Measurements from ENCODE around the gene CAMTA1.
"Not testable (repeated sequence)": the region's sequence is repeated elsewhere in the genome, so short reads cannot be mapped to it uniquely, and the experiment has no call there.

Gene CAMTA1

DNA sequence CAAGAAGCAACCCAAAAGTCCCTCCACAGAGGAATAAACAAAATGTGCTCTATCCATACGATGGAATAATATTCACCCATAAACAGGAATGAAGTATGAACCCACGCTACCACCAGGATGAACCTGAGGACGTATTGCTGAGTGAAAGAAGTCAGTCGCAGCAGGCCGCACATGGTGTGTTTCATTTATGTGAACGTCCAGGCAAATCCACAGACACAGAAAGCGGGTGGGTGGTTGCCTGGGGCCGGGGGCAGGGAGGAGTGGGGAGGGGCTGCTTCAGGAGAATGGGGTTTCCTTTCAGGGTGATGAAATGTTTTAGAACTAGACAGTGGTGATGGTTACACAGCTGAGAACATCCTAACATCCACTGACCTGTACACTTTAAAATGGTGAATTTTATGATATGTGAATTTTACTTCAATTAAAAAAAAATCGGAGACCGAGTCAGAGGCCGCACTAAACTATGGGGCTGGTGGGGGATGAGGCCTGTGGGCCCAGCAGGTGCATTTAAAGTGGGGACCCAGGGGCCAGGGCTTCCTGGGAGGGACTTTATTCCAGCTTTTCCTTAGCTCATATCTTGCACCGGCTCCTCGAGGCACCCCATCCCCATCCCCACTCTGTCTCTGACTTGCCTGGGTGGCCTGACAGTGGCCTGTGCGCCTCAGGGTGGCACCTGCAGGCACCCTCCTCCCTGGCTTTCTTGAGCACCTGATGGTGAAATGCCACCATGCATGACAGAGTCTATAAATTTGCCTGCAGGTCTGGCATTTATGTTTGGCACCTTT lies 593.3 kb downstream of the CAMTA1 start:
- TF ChIP-seq, protein P1, sequence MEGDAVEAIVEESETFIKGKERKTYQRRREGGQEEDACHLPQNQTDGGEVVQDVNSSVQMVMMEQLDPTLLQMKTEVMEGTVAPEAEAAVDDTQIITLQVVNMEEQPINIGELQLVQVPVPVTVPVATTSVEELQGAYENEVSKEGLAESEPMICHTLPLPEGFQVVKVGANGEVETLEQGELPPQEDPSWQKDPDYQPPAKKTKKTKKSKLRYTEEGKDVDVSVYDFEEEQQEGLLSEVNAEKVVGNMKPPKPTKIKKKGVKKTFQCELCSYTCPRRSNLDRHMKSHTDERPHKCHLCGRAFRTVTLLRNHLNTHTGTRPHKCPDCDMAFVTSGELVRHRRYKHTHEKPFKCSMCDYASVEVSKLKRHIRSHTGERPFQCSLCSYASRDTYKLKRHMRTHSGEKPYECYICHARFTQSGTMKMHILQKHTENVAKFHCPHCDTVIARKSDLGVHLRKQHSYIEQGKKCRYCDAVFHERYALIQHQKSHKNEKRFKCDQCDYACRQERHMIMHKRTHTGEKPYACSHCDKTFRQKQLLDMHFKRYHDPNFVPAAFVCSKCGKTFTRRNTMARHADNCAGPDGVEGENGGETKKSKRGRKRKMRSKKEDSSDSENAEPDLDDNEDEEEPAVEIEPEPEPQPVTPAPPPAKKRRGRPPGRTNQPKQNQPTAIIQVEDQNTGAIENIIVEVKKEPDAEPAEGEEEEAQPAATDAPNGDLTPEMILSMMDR (IDR thresholded peaks at IDR 0.05; ENCODE audit: borderline replicate concordance, control extremely low read depth, extremely low read depth, insufficient read depth, missing control alignments), result no peak
- in situ Hi-C loops (cut with MboI; ENCODE audit: low sequenced_read_pairs, unreplicated experiment), result no loop called here
- no peak for DNase-seq (ENCODE audit: low spot score)

DNA sequence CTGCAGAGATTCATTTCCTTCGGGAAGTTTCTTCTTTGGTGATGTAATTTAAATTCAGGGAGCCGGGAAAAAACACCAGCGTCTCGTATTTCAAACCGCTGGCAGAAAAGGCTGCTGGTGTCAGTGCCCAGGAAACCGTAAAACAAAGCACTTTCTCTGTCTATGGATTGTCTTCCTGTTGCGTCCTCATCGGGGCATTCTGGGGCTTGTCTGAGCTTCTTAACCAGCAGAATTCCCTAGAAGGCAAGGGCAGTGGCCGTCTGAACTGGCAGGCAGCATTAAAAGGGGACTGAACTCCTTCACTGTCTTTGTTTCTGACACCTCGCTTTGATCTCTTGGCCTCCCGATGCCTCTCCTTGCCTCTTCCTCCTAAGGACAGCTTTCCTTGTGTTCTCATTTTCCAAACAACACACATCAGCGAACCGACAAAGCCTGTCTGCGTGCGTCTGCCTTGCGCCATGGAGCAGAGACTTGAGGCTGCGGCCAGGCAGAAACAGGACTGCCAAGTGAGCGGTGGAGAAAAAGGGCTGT lies 594.3 kb downstream of the CAMTA1 start:
- in situ Hi-C loops (cut with MboI; ENCODE audit: low sequenced_read_pairs, unreplicated experiment), result no loop called here
- TF ChIP-seq, protein P1 (IDR thresholded peaks at IDR 0.05; ENCODE audit: borderline replicate concordance, control extremely low read depth, extremely low read depth, insufficient read depth, missing control alignments), result no peak
- DNase-seq (ENCODE audit: low spot score), result no peak

DNA sequence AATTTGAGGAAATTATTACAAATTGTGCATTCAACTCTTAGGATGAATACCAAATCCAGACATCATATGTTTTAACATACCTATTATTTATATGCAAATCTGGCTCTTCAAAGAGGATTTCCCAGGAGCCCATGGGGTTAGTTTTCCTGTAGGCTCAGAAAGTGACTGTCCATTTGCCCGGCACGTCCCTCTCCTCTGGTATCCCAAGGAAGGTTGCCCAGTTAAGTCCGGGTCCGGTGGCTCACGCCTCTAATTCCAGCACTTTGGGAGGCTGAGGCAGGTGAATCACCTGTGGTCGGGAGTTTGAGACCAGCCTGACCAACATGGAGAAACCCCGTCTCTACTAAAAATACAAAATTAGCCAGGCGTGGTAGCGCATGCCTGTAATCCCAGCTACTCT lies 594.8 kb downstream of the CAMTA1 start:
- DNase-seq (ENCODE audit: low spot score); in situ Hi-C loops (cut with MboI; ENCODE audit: low sequenced_read_pairs, unreplicated experiment): not testable (repeated sequence)

DNA sequence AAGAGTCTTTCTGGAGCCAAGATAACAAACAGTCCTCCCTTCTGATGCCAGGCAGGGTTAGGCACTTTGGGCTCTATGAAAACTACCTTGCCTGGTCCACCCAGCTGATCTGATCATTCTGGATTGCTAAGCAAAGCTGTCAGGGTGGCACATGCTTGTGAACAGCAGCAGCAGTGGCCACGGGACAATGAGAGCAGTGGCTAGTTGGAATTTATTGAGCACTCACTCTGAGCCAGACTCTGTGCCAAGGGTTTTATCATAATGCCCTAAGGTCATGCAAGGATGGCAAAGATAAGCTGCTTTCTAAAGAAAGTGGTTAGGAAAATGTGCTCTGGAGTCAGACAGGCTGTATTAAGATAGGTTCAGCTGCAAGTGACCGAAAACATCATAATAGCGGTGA lies 595.5 kb downstream of the CAMTA1 start:
- DNase-seq (ENCODE audit: low spot score), result no peak
- in situ Hi-C loops (cut with MboI; ENCODE audit: low sequenced_read_pairs, unreplicated experiment), result no loop called here
- TF ChIP-seq, protein P1 (IDR thresholded peaks at IDR 0.05; ENCODE audit: borderline replicate concordance, control extremely low read depth, extremely low read depth, insufficient read depth, missing control alignments), result no peak

DNA sequence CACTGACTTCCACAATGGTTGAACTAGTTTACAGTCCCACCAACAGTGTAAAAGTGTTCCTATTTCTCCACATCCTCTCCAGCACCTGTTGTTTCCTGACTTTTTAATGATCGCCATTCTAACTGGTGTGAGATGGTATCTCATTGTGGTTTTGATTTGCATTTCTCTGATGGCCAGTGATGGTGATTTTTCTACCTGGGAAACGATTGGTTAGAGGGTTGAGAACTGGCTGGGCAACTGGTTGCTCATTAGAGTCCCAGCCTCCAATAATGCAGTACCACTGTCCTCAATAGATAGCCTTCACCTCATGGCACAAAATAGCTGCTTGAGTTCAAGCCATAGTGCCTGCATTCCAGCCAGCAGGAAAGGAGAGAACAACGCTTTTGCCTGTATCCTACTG lies 596.5 kb downstream of the CAMTA1 start:
- DNase-seq (ENCODE audit: low spot score); in situ Hi-C loops (cut with MboI; ENCODE audit: low sequenced_read_pairs, unreplicated experiment): not testable (repeated sequence)

DNA sequence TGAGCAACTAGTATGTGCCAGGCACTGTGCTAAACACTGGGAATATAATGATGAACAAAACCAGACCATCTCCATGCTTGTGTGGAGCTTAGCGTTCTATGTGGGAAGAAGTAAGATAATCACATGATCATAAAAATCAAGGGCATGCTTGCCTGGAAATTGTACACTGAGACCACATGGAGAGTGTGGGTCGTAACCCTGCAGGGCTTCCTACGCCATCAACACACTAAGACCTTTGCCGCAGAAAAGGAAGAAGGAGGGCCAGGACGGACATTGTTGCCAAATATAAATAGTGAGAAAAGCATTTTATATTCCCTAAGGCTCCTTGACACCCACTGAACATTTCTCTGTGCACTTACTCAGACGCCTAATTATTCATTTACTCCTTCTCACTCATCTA lies 597.7 kb downstream of the CAMTA1 start:
- DNase-seq (ENCODE audit: low spot score), result no peak
- TF ChIP-seq, protein P1 (IDR thresholded peaks at IDR 0.05; ENCODE audit: borderline replicate concordance, control extremely low read depth, extremely low read depth, insufficient read depth, missing control alignments), result no peak
- in situ Hi-C loops (cut with MboI; ENCODE audit: low sequenced_read_pairs, unreplicated experiment), result no loop called here

DNA sequence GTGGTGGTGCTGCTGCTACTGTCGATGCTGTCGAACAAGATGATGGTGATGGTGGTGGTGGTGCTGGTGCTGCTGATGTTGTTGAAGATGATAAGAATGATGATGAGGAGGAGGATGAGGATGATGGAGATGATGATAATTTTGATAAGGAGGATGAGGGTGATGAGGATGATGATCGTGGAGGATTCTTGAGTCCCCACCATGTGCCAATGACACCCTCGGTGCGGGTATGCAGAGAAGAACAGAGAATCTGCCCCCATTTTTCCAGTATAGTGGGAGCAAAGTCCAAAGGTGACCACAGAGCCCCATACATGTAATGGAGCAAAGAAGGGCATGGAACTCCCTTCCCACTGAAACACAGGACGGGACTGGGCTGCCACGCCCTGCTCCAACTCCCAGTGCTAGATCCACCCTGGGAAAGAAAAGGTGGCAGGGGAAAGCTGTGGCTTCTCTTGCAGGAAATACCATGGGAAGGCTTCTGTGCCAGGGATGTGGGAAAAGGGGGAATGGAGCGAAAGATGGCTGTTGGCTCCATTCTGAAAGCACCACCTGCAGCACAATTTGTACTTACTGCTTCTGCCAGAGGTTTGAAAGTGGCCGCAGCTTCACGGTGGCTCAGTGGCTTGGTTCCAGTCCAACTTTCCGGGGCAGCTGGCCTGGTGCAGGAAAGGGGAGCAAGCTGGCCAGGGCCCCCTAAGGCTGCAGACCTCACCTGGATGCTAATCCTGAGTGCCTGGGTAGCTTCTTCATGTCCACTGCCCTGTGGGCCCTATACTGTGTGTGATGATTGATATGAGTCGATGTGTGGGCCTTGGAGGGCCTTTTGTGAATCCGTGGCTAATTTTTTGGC lies 598.6 kb downstream of the CAMTA1 start:
- TF ChIP-seq, protein P1 (IDR thresholded peaks at IDR 0.05; ENCODE audit: borderline replicate concordance, control extremely low read depth, extremely low read depth, insufficient read depth, missing control alignments), result no peak
- in situ Hi-C loops (cut with MboI; ENCODE audit: low sequenced_read_pairs, unreplicated experiment), result no loop called here
- no peak for DNase-seq (ENCODE audit: low spot score)
